BLaER1 treated with 17β-estradiol and CSF1 and Interleukin-3, amounts not matched to agents 10 nM and 100 nM (cell line): Measurements from ENCODE around the gene RMC1.

Source experiments
- H3K27ac ChIP-seq, 11 experiments: shearing (Covaris generic); formaldehyde crosslinking; 2 replicates each; pipeline ENCODE4 v1.8.1; 2022
- H3K27me3 ChIP-seq, 11 experiments: shearing (Covaris generic); formaldehyde crosslinking; 2 replicates each; pipeline ENCODE4 v1.8.1; 2022
- H3K36me3 ChIP-seq, 11 experiments: shearing (Covaris generic); formaldehyde crosslinking; 2 replicates each; pipeline ENCODE4 v1.8.1; 2022
- H3K4me1 ChIP-seq, 10 experiments: shearing (Covaris generic); formaldehyde crosslinking; 2 replicates each; pipeline ENCODE4 v1.8.1; 2022
- H3K4me2 ChIP-seq, 11 experiments: shearing (Covaris generic); formaldehyde crosslinking; 2 replicates each; pipeline ENCODE4 v1.8.1; 2022
- H3K4me3 ChIP-seq, 10 experiments: shearing (Covaris generic); formaldehyde crosslinking; 2 replicates each; pipeline ENCODE4 v1.8.1; 2022
- H3K9ac ChIP-seq, 11 experiments: shearing (Covaris generic); formaldehyde crosslinking; 2 replicates each; pipeline ENCODE4 v1.8.1; 2022
- H3K9me3 ChIP-seq, 11 experiments: shearing (Covaris generic); formaldehyde crosslinking; replicated peaks in 1 of 11; 2 replicates each; pipeline ENCODE4 v1.8.1; 2022
- H4K20me1 ChIP-seq, 11 experiments: shearing (Covaris generic); formaldehyde crosslinking; 2 replicates each; pipeline ENCODE4 v1.8.1; 2022
- Cebpa-rat ChIP-seq, 11 experiments: shearing (Covaris generic); IDR thresholded peaks; 2 replicates each; pipeline ENCODE4 v1.8.1; 2022

Gene RMC1

DNA sequence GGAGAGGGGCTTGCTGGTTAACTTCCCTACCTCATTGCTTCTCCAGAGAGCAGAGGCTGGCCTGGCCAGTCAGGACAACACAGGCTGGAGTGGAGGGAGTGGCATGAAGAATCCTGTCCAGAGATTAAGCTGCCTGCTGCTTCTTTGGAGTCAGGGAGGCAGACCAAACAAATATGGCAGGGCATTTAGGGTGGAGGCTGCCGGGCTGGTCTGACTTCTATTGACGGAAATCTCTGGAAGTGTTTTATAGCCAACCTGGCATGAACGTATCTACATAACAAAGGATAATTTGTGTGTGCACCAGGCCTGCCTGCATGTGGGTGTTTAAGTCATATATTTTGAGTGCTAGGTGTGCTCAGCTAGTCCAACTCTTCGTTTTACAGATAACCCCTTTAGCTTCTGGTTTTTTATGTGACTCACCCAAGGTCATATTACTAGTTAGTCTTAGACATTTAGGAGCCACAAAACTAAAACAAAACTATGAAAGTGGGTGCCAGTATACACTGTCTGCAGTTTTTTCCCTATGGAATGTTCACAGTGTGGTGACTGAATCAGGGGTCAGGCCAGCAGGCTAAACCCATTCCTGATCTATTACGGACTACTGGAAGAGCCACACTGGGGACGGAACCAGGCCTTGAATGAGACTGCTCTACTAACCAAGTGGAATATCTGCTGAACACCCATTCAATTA is 77.5 kb downstream of the RMC1 start:
- Histone ChIP-seq H3K36me3 (peaks cover 32 to 50% (median 42%) of the 10 kb centered on the region in 11 experiments), H3K4me1 (peaks cover 59 to 81% (median 66%) of the 10 kb centered on the region in 10 experiments), H3K9me3 (peaks cover 0 to 4% (median 0%) of the 10 kb centered on the region in 11 experiments; a peak in 1 of 22 replicates), H3K9ac (peak overlapping the region in 1 of 11 experiments; percentile 5; a peak in 1 of 22 replicates), H4K20me1 (peaks cover 44 to 93% (median 73%) of the 10 kb centered on the region in 11 experiments; a peak in 20 of 22 replicates), H3K4me2 (peak overlapping the region; percentile 58 to 95 (median 75); a peak in 20 of 22 replicates), H3K27ac (no peak overlapping the region), H3K27me3 (no peaks in the 10 kb centered on the region), H3K4me3 (peak overlapping the region in 1 of 10 experiments; percentile 41; a peak in 1 of 20 replicates)
- no peak for TF ChIP-seq Cebpa-rat (IDR thresholded peaks at IDR 0.05)
